Colon (tissue), 2 donors: ENCODE data around the gene CPEB4.

Source experiments
- FAIRE-seq: peaks from 2 replicates; lab custom pipeline; 2012; peaks lifted over from hg19 to GRCh38; lab: Jason Lieb, UNC
- donor health status: control.
- donor health status: control.

Gene CPEB4

GRCh38 chr5:173944511-173944910 lies 56.4 kb downstream of the CPEB4 start:
- no peak for FAIRE-seq

DNA sequence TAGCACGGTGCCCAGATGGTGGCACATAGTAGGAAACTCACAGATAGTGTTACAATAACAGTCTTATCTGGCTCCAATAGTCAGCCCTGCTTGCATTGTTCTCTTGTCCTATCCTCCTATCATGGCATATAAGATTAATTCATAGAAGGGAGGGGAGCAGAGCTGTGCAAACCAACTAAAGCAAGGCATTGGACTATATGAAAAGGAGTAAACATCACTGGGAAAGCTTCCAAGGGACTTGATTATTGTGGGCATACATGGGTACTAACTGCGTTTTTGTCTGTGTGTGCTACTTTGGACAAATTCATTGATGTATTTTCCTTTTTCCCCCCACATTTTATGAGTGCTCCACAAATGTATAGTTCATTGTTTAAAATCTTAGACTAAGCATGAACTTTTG lies 57.0 kb downstream of the CPEB4 start:
- FAIRE-seq: no peak

- FAIRE-seq: no peak
Observed at GRCh38 chr5:173946323-173946722, 58.2 kb downstream of the CPEB4 start.

GRCh38 chr5:173950829-173951228 lies 62.7 kb downstream of the CPEB4 start:
- no peak for FAIRE-seq

DNA sequence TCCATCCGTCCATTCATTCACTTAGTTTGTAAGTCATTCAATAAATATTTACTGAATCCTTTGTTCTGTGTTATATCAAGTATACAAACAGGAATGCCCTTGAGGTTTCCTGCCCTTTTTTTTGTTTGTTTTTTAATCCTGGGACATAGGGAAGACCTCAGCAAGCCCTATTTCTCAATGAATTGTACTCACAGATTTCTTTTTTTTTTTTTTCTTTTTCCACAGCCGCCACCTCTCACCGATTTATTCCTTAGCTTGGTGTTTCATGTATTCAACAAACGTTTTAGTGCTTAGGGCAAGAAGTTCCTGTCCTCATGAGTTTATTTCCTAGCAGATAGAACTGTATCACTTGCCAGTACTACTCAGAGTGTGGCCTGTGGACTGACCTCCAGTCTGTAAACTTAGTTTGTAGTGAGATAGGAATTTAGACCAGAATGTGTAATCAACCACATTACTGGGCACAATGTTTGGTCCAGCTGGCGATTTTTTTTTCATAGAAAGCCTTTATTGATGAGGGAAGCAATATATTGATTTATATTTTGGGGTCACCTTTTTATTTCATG lies 65.5 kb downstream of the CPEB4 start:
- FAIRE-seq: no peak

DNA sequence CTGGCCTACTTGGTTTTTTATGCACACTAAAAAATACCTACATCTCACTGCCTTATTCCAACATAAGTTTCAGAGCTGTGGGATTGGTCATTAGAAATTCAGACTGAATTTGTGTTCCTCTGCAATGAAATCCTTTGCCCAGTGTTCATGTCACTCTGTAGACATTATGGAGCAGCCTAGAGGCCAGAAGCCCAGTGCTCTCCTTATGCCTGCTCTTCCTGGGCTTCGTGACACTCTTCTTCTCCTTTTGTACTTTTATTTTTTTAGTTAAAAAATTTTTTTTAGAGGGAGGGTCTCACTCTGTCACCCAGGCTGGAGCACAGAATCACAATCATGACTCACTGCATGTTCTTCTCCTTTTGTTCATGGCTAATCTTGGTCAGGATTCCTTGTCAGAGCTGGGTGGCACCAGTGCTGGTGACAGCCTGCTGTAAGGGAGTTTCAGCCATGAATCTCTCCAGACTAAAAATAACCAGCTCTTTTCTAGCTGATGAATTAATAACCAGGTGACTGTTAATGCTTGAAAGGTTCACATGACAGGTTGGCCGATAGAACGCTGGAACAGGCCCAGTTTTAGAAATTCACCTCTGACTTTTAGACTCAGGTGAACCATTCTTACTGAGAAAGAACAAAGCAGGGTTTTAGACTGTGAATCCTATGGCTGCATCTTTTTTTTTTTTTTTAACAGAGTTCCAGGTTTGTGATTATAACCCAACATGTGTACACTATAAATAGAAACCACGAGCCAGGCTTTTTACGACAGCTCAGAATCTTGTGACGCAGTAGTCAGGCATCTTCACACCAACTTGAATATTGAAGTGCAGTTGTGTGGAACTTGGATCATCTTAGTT lies 66.7 kb downstream of the CPEB4 start:
- no peak for FAIRE-seq

DNA sequence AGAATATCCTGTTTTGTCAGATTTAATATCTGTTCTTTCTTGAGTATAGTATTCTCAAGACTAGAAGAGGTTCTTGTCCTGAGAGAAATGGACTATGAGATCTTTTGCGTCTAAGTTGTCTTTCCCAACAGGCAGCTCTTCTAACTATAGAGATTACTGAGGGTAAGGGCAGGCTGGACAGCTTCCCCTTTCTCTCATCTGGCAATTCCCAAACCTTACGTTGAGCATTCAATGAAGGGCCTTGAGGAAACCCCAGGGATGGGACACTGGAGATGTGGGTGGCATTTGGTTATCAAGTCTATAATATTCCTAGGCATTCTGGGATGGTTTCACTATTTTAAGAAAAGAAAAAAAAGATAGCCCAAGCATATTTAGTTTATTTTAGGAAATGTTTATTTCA lies 72.8 kb downstream of the CPEB4 start:
- no peak for FAIRE-seq

GRCh38 chr5:173961418-173961817 lies 73.3 kb downstream of the CPEB4 start:
- FAIRE-seq: no peak

GRCh38 chr5:173962436-173962972 lies 74.4 kb downstream of the CPEB4 start:
- FAIRE-seq: no peak

DNA sequence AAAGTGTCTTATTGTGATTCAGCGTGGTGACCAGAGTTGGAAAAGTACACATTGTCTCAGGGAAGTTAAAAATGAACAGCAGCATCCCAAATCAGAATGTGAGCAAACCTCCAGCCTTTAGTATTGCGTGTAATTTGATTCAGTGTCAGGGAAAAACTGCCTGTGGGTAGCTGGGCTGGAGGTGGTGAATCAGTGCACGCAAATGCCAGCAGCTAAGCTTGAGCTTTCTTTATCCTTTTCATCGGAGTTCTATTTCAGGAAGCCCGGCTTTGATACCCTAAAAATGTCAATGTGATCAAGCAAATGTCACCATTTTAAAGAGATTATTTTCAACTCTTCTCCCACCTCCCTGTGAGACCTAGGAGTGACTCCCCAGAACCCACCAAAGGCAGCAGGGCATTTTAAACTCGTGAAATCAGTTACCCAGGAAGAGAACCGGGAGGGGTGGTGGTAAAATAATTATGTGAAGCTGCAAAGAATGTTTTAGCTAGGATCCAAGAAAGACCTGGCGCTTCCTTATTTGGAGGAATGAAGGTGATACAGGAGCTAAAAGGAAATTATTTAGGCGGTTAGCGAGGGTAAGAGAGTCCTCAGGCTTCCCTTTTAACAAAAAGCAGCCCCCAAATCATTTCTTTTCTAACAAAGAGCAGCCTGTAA lies 75.2 kb downstream of the CPEB4 start:
- FAIRE-seq: no peak

GRCh38 chr5:173963867-173964441 lies 75.8 kb downstream of the CPEB4 start:
- FAIRE-seq: no peak

- no peak for FAIRE-seq
Observed at GRCh38 chr5:173964506-173964905, 76.4 kb downstream of the CPEB4 start.

- FAIRE-seq: no peak
Observed at GRCh38 chr5:173967241-173967640, 79.1 kb downstream of the CPEB4 start.

- no peak for FAIRE-seq
Observed at GRCh38 chr5:173968154-173968797, 80.1 kb downstream of the CPEB4 start.

- FAIRE-seq: no peak
Observed at GRCh38 chr5:173969167-173970049, 81.3 kb downstream of the CPEB4 start.

DNA sequence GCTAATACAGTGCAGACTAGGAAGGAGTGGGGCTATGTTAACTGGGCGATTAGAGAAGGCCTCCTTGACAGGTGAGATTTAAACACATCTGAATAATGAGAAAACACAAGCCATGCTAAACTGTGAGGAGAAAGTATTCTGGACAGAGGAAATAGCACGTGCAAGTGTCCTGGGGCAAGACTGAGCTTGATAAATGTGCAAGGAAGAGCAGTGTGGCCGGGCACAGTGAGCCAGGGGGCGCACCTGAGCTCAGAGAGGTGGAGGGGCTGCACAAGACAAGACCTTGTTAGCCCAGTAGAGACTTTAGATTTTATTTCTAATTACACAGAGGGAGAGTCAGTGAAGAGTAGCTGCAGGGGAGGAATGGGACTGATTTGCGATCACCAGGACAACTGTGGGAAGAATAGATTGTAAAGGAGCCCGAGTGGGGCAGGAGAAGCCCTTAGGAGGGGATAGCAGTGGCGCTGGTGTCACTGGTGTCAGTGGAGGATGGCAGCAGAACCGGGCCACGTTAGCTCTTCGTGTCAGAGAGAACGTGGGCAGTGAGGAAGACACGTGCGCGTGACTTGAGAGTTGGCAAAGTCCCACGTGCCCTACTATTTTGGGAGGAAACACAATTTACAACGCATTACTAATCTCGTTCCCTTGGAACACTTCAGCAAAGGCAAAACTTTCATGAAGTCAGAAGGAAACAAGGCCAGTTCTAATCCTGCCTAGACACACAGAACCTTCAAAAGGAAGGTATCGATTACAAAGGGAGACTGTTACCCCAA lies 82.9 kb downstream of the CPEB4 start:
- FAIRE-seq: no peak

- no peak for FAIRE-seq
Observed at GRCh38 chr5:173971681-173972345, 83.7 kb downstream of the CPEB4 start.

- no peak for FAIRE-seq
Observed at GRCh38 chr5:173972607-173972924, 84.4 kb downstream of the CPEB4 start.

DNA sequence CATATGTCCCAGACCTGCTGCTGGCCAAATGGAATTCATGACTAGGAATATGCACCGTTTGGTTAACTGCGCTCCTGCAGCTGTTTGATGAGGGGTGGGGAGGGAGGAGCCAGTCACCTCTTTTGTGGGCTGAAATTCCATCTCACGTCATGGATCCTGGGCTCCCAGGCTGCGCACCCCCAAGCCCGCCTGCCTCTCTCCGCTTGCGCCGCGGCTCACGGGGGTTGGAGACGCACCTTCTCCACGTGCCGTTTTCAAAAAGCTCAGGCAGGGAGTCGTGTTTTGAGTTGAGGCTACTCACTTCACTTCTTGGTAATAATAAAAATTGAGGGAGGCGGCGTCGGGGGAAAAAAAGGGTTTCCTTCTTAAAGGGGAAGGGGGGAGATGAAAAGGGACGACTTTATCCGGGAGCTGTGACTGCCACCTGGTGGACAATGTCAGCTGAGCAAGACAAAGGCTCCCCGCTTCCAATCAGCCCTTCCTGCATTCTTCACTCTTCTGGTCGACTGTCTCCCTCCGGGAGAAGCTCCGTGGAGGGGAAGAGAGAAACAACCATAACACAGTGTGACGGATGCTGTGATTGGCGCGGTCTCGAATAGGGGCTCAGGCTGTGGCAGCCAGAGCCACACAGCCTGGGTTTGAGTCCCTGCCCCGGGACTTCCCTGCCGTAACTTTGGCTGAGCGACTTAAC lies 84.9 kb downstream of the CPEB4 start:
- no peak for FAIRE-seq

GRCh38 chr5:173973616-173973969 lies 85.4 kb downstream of the CPEB4 start:
- FAIRE-seq: no peak
